CD4-positive, alpha-beta memory T cell (primary cell): ENCODE data around the gene TNFRSF19. TPM values are rescaled to one million over a fixed set of nuclear protein-coding genes. Genes with fewer than 3 reads are reported as not detected.

ENCODE experiments used
- CTCF ChIA-PET: fragments of 350-600 bp; sonication (Branson Sonifier 250); formaldehyde crosslinking; loops from one replicate; lab custom pipeline; 2021; ENCODE audit warnings: inconsistent platforms; ENCODE audit not compliant: partially characterized antibody; lab: Charles Lee
- POLR2A ChIA-PET: fragments of 350-600 bp; sonication (Branson Sonifier 250); formaldehyde crosslinking; loops from one replicate; lab custom pipeline; 2021; ENCODE audit not compliant: partially characterized antibody; lab: Charles Lee
- DNase-seq, 5 donors: peaks; one replicate each; pipeline versions ENCODE4 v3.0.0 to v3.0.0-alpha.2; 2020 to 2022; ENCODE audit warnings: mixed read lengths in 1 of 5
- H3K27ac ChIP-seq: one replicate; pipeline ENCODE4 v1.7.0; 2013; ENCODE audit warnings: low read depth, low read length
- H3K27me3 ChIP-seq: 2 replicates; pipeline ENCODE4 v1.7.0; 2013; ENCODE audit warnings: mild to moderate bottlenecking, low read length, moderate library complexity; ENCODE audit not compliant: insufficient read depth
- H3K36me3 ChIP-seq: 2 replicates; pipeline ENCODE4 v1.7.0; 2013; ENCODE audit warnings: mild to moderate bottlenecking, low read length, moderate library complexity; ENCODE audit not compliant: insufficient read depth
- H3K4me1 ChIP-seq: 2 replicates; pipeline ENCODE4 v1.7.0; 2013; ENCODE audit warnings: mild to moderate bottlenecking, low read length, moderate library complexity; ENCODE audit not compliant: insufficient read depth
- H3K4me3 ChIP-seq, 2 donors: one replicate each; pipeline ENCODE4 v1.7.0; 2013; ENCODE audit warnings: low read length in 2 of 2, mild to moderate bottlenecking in 1 of 2
- H3K9me3 ChIP-seq, 2 donors: one replicate each; pipeline ENCODE4 v1.7.0; 2013; ENCODE audit warnings: low read length in 2 of 2, control low read depth in 1 of 2; ENCODE audit not compliant: control insufficient read depth in 1 of 2
- H3K27ac Mint-ChIP-seq, 7 donors: one replicate each; pipeline ENCODE4 v1.8.0; 2020 to 2021; ENCODE audit warnings: mixed read lengths in 7 of 7, mild to moderate bottlenecking in 6 of 7, inconsistent platforms in 3 of 7, moderate library complexity in 3 of 7
- H3K27me3 Mint-ChIP-seq, 2 donors: one replicate each; pipeline ENCODE4 v1.8.0; 2020 to 2021; ENCODE audit warnings: mixed read lengths in 2 of 2
- H3K36me3 Mint-ChIP-seq, 2 donors: one replicate each; pipeline ENCODE4 v1.8.0; 2020 to 2021; ENCODE audit warnings: mixed read lengths in 2 of 2, inconsistent platforms in 1 of 2, mild to moderate bottlenecking in 1 of 2
- H3K4me1 Mint-ChIP-seq, 4 donors: one replicate each; pipeline ENCODE4 v1.8.0; 2020 to 2021; ENCODE audit warnings: mixed read lengths in 4 of 4, mild to moderate bottlenecking in 1 of 4
- H3K4me3 Mint-ChIP-seq, 8 donors: one replicate each; pipeline ENCODE4 v1.8.0; 2020 to 2021; ENCODE audit warnings: mixed read lengths in 8 of 8, mild to moderate bottlenecking in 7 of 8, moderate library complexity in 6 of 8, inconsistent platforms in 3 of 8
- H3K9me3 Mint-ChIP-seq, 8 donors: one replicate each; pipeline ENCODE4 v1.8.0; 2020 to 2021; ENCODE audit warnings: mixed read lengths in 8 of 8, mild to moderate bottlenecking in 5 of 8, inconsistent platforms in 3 of 8, moderate library complexity in 1 of 8
- intact Hi-C: fragments of 100-400 bp; cut with micrococcal nuclease; formaldehyde crosslinking; loops from one replicate; pipeline ENCODE4 v1.15.1; 2023
- polyA plus RNA-seq, 2 donors: library from polyadenylated mRNA; unstranded; fragments of 300-500 nt; fragmentation: Illumina TruSeq; gene quantifications; one replicate each; pipeline ENCODE4 v1.2.3, GENCODE V29; 2021
- total RNA-seq, 2 experiments: library from RNA; stranded (reverse); gene quantifications; one replicate each; pipeline ENCODE4 v1.2.3, GENCODE V29; 2021

The TNFRSF19 gene
- total and polyA plus RNA-seq, 4 experiments from 2014 or later: 0.27 TPM; not detected in 3

GRCh38 chr13:23634897-23635296, 64.7 kb downstream of the TNFRSF19 start:
- H3K4me3 Mint-ChIP-seq: no peak overlapping the region
- H3K9me3 Mint-ChIP-seq: no peaks in the 10 kb centered on the region
- ChIA-PET CTCF (no interaction called here), POLR2A (no interaction called here)
- Histone ChIP-seq H3K4me1 (no peaks in the 10 kb centered on the region), H3K36me3 (no peaks in the 10 kb centered on the region), H3K27me3 (no peaks in the 10 kb centered on the region), H3K4me3 (no peak overlapping the region), H3K9me3 (no peaks in the 10 kb centered on the region), H3K27ac (no peak overlapping the region)
- no peaks in the 10 kb centered on the region for H3K36me3 Mint-ChIP-seq
- H3K27me3 Mint-ChIP-seq: peaks cover 0 to 3% of the 10 kb centered on the region in 2 donors
- no peaks in the 10 kb centered on the region for H3K4me1 Mint-ChIP-seq
- intact Hi-C loops: no loop called here
- DNase-seq: no peak
- no peak overlapping the region for H3K27ac Mint-ChIP-seq

- no peak overlapping the region for H3K27ac ChIP-seq
- Mint-ChIP-seq H3K27me3 (no peaks in the 10 kb centered on the region), H3K36me3 (no peaks in the 10 kb centered on the region), H3K27ac (no peak overlapping the region), H3K4me3 (no peak overlapping the region), H3K9me3 (no peaks in the 10 kb centered on the region), H3K4me1 (no peaks in the 10 kb centered on the region)
- H3K9me3 ChIP-seq: no peaks in the 10 kb centered on the region
- no peaks in the 10 kb centered on the region for H3K4me1 ChIP-seq
- intact Hi-C loops: no loop called here
- H3K36me3 ChIP-seq: no peaks in the 10 kb centered on the region
- ChIA-PET CTCF (no interaction called here), POLR2A (no interaction called here)
- DNase-seq: no peak
- no peaks in the 10 kb centered on the region for H3K27me3 ChIP-seq
- H3K4me3 ChIP-seq: no peak overlapping the region
Measured at GRCh38 chr13:23636360-23636759, 66.1 kb downstream of the TNFRSF19 start.

GRCh38 chr13:23637829-23638228, 67.6 kb downstream of the TNFRSF19 start:
- intact Hi-C loops: no loop called here
- no peaks in the 10 kb centered on the region for H3K36me3 ChIP-seq
- no peaks in the 10 kb centered on the region for H3K4me1 ChIP-seq
- H3K9me3 ChIP-seq: no peaks in the 10 kb centered on the region
- no peak overlapping the region for H3K4me3 ChIP-seq
- no peaks in the 10 kb centered on the region for H3K4me1 Mint-ChIP-seq
- peak overlapping the region in 1 of 7 donors; percentile 12 for H3K27ac Mint-ChIP-seq
- H3K9me3 Mint-ChIP-seq: no peaks in the 10 kb centered on the region
- no peak overlapping the region for H3K27ac ChIP-seq
- H3K4me3 Mint-ChIP-seq: no peak overlapping the region
- CTCF ChIA-PET: no interaction called here
- no peak for DNase-seq
- no peaks in the 10 kb centered on the region for H3K27me3 ChIP-seq
- H3K36me3 Mint-ChIP-seq: no peaks in the 10 kb centered on the region
- POLR2A ChIA-PET: no interaction called here
- H3K27me3 Mint-ChIP-seq: no peaks in the 10 kb centered on the region

- ChIA-PET CTCF (interaction anchor here (1.0 kb wide), 1 partner anchor 15 kb away, joined by 3 read pairs; no protein-coding TSS in a partner anchor), POLR2A (no interaction called here)
- no peaks in the 10 kb centered on the region for H3K9me3 Mint-ChIP-seq
- Histone ChIP-seq H3K27ac (no peak overlapping the region), H3K27me3 (no peaks in the 10 kb centered on the region), H3K4me1 (no peaks in the 10 kb centered on the region), H3K9me3 (no peaks in the 10 kb centered on the region), H3K4me3 (no peak overlapping the region), H3K36me3 (no peaks in the 10 kb centered on the region)
- no peak overlapping the region for H3K4me3 Mint-ChIP-seq
- H3K27ac Mint-ChIP-seq: no peak overlapping the region
- no peaks in the 10 kb centered on the region for H3K36me3 Mint-ChIP-seq
- no peaks in the 10 kb centered on the region for H3K27me3 Mint-ChIP-seq
- intact Hi-C loops: no loop called here
- no peak for DNase-seq
- no peaks in the 10 kb centered on the region for H3K4me1 Mint-ChIP-seq
Measured at GRCh38 chr13:23639674-23640073, 69.5 kb downstream of the TNFRSF19 start.

GRCh38 chr13:23642110-23642509, 71.9 kb downstream of the TNFRSF19 start:
- no peaks in the 10 kb centered on the region for H3K36me3 ChIP-seq
- H3K27ac ChIP-seq: no peak overlapping the region
- peaks cover 0 to 3% of the 10 kb centered on the region in 2 donors for H3K27me3 Mint-ChIP-seq
- H3K9me3 ChIP-seq: no peaks in the 10 kb centered on the region
- H3K4me1 Mint-ChIP-seq: no peaks in the 10 kb centered on the region
- POLR2A ChIA-PET: interaction anchor here (1.0 kb wide), 1 partner anchor 12 kb away, joined by 3 read pairs; no protein-coding TSS in a partner anchor
- no peaks in the 10 kb centered on the region for H3K4me1 ChIP-seq
- CTCF ChIA-PET: no interaction called here
- no peaks in the 10 kb centered on the region for H3K9me3 Mint-ChIP-seq
- H3K36me3 Mint-ChIP-seq: no peaks in the 10 kb centered on the region
- intact Hi-C loops: no loop called here
- no peak overlapping the region for H3K4me3 ChIP-seq
- H3K27me3 ChIP-seq: no peaks in the 10 kb centered on the region
- no peak for DNase-seq
- H3K4me3 Mint-ChIP-seq: no peak overlapping the region
- no peak overlapping the region for H3K27ac Mint-ChIP-seq

- Histone ChIP-seq H3K4me1 (no peaks in the 10 kb centered on the region), H3K4me3 (no peak overlapping the region), H3K27ac (no peak overlapping the region), H3K9me3 (no peaks in the 10 kb centered on the region), H3K27me3 (no peaks in the 10 kb centered on the region), H3K36me3 (no peaks in the 10 kb centered on the region)
- no peak overlapping the region for H3K4me3 Mint-ChIP-seq
- no peaks in the 10 kb centered on the region for H3K4me1 Mint-ChIP-seq
- CTCF ChIA-PET: no interaction called here
- H3K9me3 Mint-ChIP-seq: no peaks in the 10 kb centered on the region
- no peak overlapping the region for H3K27ac Mint-ChIP-seq
- no peaks in the 10 kb centered on the region for H3K36me3 Mint-ChIP-seq
- POLR2A ChIA-PET: no interaction called here
- DNase-seq: no peak
- intact Hi-C loops: no loop called here
- H3K27me3 Mint-ChIP-seq: peaks cover 2 to 5% of the 10 kb centered on the region in 2 donors
Measured at GRCh38 chr13:23643338-23644125, 73.3 kb downstream of the TNFRSF19 start.

- intact Hi-C loops: no loop called here
- Histone ChIP-seq H3K4me1 (no peaks in the 10 kb centered on the region), H3K36me3 (no peaks in the 10 kb centered on the region), H3K27ac (no peak overlapping the region), H3K9me3 (no peaks in the 10 kb centered on the region), H3K27me3 (no peaks in the 10 kb centered on the region), H3K4me3 (no peak overlapping the region)
- H3K9me3 Mint-ChIP-seq: no peaks in the 10 kb centered on the region
- H3K4me1 Mint-ChIP-seq: no peaks in the 10 kb centered on the region
- no peaks in the 10 kb centered on the region for H3K36me3 Mint-ChIP-seq
- no peak overlapping the region for H3K27ac Mint-ChIP-seq
- peaks cover 4 to 9% of the 10 kb centered on the region in 2 donors for H3K27me3 Mint-ChIP-seq
- POLR2A ChIA-PET: no interaction called here
- H3K4me3 Mint-ChIP-seq: no peak overlapping the region
- CTCF ChIA-PET: no interaction called here
- DNase-seq: no peak
Measured at GRCh38 chr13:23644126-23644419, 73.9 kb downstream of the TNFRSF19 start.
